B cell (primary cell): ENCODE results near the gene CANT1. TPM values are rescaled to one million over a fixed set of nuclear protein-coding genes. Genes with fewer than 3 reads are reported as not detected.

Experiments
- ATAC-seq: fragments of 200-7000 bp; cut with Tn5 transposase; one replicate; pipeline ENCODE4 v1.10.0; 2021; ENCODE audit warnings: low read depth, mild to moderate bottlenecking, moderate number of reproducible peaks, moderate library complexity
- CTCF ChIA-PET: fragments of 350-600 bp; sonication (Branson Sonifier 250); formaldehyde crosslinking; loops from one replicate; lab custom pipeline; 2021; ENCODE audit warnings: antibody characterized with exemption, inconsistent platforms; lab: Charles Lee
- POLR2A ChIA-PET: fragments of 350-600 bp; sonication (Branson Sonifier 250); formaldehyde crosslinking; loops from one replicate; lab custom pipeline; 2021; ENCODE audit warnings: antibody characterized with exemption; lab: Charles Lee
- DNase-seq: peaks from one replicate; pipeline ENCODE4 v3.0.0; 2013
- H2AFZ ChIP-seq: 2 replicates; pipeline ENCODE4 v1.6.1; 2012; ENCODE audit warnings: mild to moderate bottlenecking, low read depth, low read length; ENCODE audit not compliant: insufficient read depth, poor library complexity, severe bottlenecking
- H3K27ac ChIP-seq, 2 donors: 1 replicate in 1 of 2; 2 replicates in 1 of 2; pipeline ENCODE4 v1.5.1; 2012 to 2013; ENCODE audit warnings: low read length in 2 of 2, mild to moderate bottlenecking in 2 of 2, moderate library complexity in 1 of 2
- H3K27me3 ChIP-seq, 4 experiments: fragments of 200-600 bp in 1 of 4; sonication (generic) in 1 of 4; replicated peaks in 1 of 4; 1 replicate in 2 of 4; 2 replicates in 2 of 4; pipeline versions ENCODE4 v1.6.1 to v1.7.0; 2013 to 2016; ENCODE audit warnings: low read length in 3 of 4, mild to moderate bottlenecking in 2 of 4, mixed read lengths in 1 of 4, moderate library complexity in 1 of 4; ENCODE audit not compliant: insufficient read depth in 4 of 4, control insufficient read depth in 3 of 4; ENCODE audit errors: control extremely low read depth in 1 of 4
- H3K36me3 ChIP-seq, 2 experiments: replicated peaks in 1 of 2; 1 replicate in 1 of 2; 2 replicates in 1 of 2; pipeline versions ENCODE4 v1.6.1 to v1.7.1; 2013; ENCODE audit warnings: low read length in 1 of 2; ENCODE audit not compliant: insufficient read depth in 2 of 2, control insufficient read depth in 1 of 2; ENCODE audit errors: control extremely low read depth in 1 of 2, extremely low read depth in 1 of 2
- H3K4me1 ChIP-seq, 2 donors: fragments of 200-600 bp in 1 of 2; sonication (generic) in 1 of 2; 1 replicate in 1 of 2; 2 replicates in 1 of 2; pipeline versions ENCODE4 v1.5.1 to v1.6.1; 2013 to 2017; ENCODE audit warnings: low read length in 2 of 2; ENCODE audit not compliant: control insufficient read depth in 2 of 2, insufficient read depth in 2 of 2
- H3K4me2 ChIP-seq: replicated peaks from 2 replicates; pipeline ENCODE3; 2012; ENCODE audit warnings: mild to moderate bottlenecking, low read depth, low read length; ENCODE audit not compliant: poor library complexity, severe bottlenecking
- H3K4me3 ChIP-seq, 5 experiments: fragments of 200-600 bp in 1 of 5; sonication (generic) in 1 of 5; 1 replicate in 3 of 5; 2 replicates in 2 of 5; pipeline versions ENCODE4 v1.5.1 to v1.7.0; 2011 to 2016; ENCODE audit warnings: low read length in 4 of 5, mild to moderate bottlenecking in 4 of 5, low read depth in 2 of 5, control low read depth in 1 of 5, moderate library complexity in 1 of 5; ENCODE audit not compliant: insufficient read depth in 1 of 5; ENCODE audit errors: control extremely low read depth in 1 of 5, extremely low read depth in 1 of 5
- H3K79me2 ChIP-seq: fragments of 200-600 bp; sonication (generic); one replicate; pipeline ENCODE4 v1.6.0; 2016; ENCODE audit warnings: low read length; ENCODE audit not compliant: control insufficient read depth, insufficient read depth
- H3K9ac ChIP-seq: fragments of 200-600 bp; sonication (generic); 2 replicates; pipeline ENCODE4 v1.6.1; 2017; ENCODE audit warnings: mild to moderate bottlenecking, low read length, moderate library complexity
- H3K9me3 ChIP-seq, 3 donors: one replicate each; pipeline versions ENCODE4 v1.6.1 to v1.7.1; 2013; ENCODE audit warnings: low read length in 2 of 3; ENCODE audit not compliant: control insufficient read depth in 2 of 3, insufficient read depth in 1 of 3; ENCODE audit errors: control extremely low read depth in 1 of 3
- H4K20me1 ChIP-seq: 2 replicates; pipeline ENCODE4 v1.6.0; 2012; ENCODE audit warnings: mild to moderate bottlenecking, low read length; ENCODE audit not compliant: insufficient read depth, control insufficient read depth, poor library complexity, severe bottlenecking
- H3K27ac Mint-ChIP-seq: one replicate; pipeline ENCODE4 v1.8.0; 2021; ENCODE audit warnings: mixed read lengths
- H3K27me3 Mint-ChIP-seq: one replicate; pipeline ENCODE4 v1.8.0; 2021; ENCODE audit warnings: mixed read lengths
- H3K4me1 Mint-ChIP-seq: one replicate; pipeline ENCODE4 v1.8.0; 2021; ENCODE audit warnings: mixed read lengths
- H3K4me3 Mint-ChIP-seq: one replicate; pipeline ENCODE4 v1.8.0; 2021; ENCODE audit warnings: mixed read lengths
- H3K9me3 Mint-ChIP-seq: one replicate; pipeline ENCODE4 v1.8.0; 2022; ENCODE audit warnings: mixed read lengths; ENCODE audit not compliant: insufficient read depth
- EZH2 ChIP-seq: IDR thresholded peaks from 2 replicates; pipeline ENCODE4 v1.6.1; 2012; ENCODE audit warnings: borderline replicate concordance, low read depth, mild to moderate bottlenecking, moderate library complexity, low read length; ENCODE audit not compliant: insufficient read depth, poor library complexity, severe bottlenecking
- WGBS: methylation state at CpG from one replicate; pipeline ENCODE4 v1.1.5; 2013; ENCODE audit warnings: missing lambda C conversion rate; ENCODE audit not compliant: insufficient coverage; 5-methylcytosine and 5-hydroxymethylcytosine counted together
- intact Hi-C: fragments of 100-400 bp; cut with micrococcal nuclease; formaldehyde crosslinking; loops from one replicate; pipeline ENCODE4 v1.10.0; 2022
- polyA plus RNA-seq: library from polyadenylated mRNA; depleted of rRNA; stranded (reverse); fragments of >200 nt; gene quantifications from 2 replicates; pipeline ENCODE4 v1.2.3, GENCODE V29; 2012
- total RNA-seq, 2 donors: library from RNA; stranded (reverse); fragments of 120-200 nt in 1 of 2; gene quantifications; 1 replicate in 1 of 2; 2 replicates in 1 of 2; pipeline versions ENCODE4 v1.2.3 to v1.2.4, GENCODE V29; 2013 to 2022
- TF ChIP-seq, protein P1 (sequence below): fragments of 200-600 bp; IDR thresholded peaks from one replicate; pipeline ENCODE4 v1.8.0; 2022; ENCODE audit warnings: antibody characterized with exemption, mild to moderate bottlenecking

CANT1 gene
- total and polyA plus RNA-seq, 2 donors (not counting 1 experiment from before 2014, with no cell fraction given), result 17.3 to 44.2 TPM

DNA sequence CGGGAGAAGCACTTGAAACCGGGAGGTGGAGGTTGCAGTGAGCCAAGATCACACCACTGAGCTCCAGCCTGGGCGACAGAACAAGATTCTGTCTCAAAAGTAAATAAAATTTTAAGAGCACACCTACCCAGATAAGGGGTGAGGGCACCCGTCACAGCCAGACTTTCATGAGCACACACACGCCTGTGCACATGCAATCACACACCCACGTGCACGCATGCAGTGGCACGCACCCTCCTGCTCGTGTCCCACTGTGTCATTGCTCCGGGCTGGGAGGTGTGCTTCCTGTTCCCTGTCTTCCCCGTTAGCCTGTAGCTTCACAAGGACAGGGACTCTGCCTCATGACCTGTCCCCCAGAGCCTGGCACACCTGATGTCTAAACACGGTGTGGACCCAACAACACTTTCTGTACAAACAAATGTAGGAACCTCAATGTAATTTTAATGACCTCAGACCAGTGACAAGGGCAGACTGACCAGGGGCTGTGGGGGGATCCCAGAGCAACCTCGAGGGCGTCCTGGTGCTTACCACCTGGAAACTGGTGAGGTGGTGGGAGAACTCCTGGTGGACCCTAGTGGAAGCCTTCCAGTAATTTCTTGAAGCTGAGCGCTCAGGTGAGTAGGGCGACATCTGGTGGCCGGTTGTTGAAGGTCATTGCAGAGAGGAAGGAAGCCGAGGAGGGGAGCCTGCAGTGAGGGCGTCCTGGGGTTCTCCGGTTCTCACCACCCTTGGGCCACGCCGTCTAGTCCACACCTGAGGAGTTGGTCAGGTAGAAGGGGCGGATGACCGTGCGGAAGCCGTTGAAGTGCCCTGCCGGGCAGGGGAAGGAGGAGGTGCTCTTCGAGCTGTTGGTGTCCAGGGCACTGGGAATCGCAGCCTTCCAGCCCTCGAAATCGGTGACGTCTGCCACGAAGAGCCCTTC, 38.5 kb downstream of the CANT1 start:
- peaks cover 3% of the 10 kb centered on the region for H3K27me3 Mint-ChIP-seq
- ChIA-PET POLR2A (interaction anchor here (0.5 to 0.8 kb wide), 3 partner anchors 46 to 152 kb away, joined by 3 to 21 read pairs (median 4); partner anchors contain the start of gene TIMP2), CTCF (interaction anchor here (0.6 to 7.1 kb wide), 20 partner anchors 11 to 525 kb away, joined by 3 to 119 read pairs (median 4); no protein-coding TSS in a partner anchor)
- Histone ChIP-seq H4K20me1 (no peaks in the 10 kb centered on the region), H3K4me3 (no peak overlapping the region), H3K9ac (no peak overlapping the region), H3K79me2 (no peaks in the 10 kb centered on the region), H3K27me3 (no peaks in the 10 kb centered on the region), H3K4me2 (peak overlapping the region; percentile 37), H3K27ac (no peak overlapping the region), H3K9me3 (peaks cover 0 to 3% (median 0%) of the 10 kb centered on the region in 3 donors), H3K36me3 (no peaks in the 10 kb centered on the region), H3K4me1 (peaks cover 3 to 14% of the 10 kb centered on the region in 2 donors), H2AFZ (peak overlapping the region; percentile 34)
- ATAC-seq, result peak; percentile 84
- peaks cover 12% of the 10 kb centered on the region for H3K4me1 Mint-ChIP-seq
- H3K9me3 Mint-ChIP-seq, result no peaks in the 10 kb centered on the region
- peak; percentile 87 for DNase-seq
- TF ChIP-seq, protein P1, sequence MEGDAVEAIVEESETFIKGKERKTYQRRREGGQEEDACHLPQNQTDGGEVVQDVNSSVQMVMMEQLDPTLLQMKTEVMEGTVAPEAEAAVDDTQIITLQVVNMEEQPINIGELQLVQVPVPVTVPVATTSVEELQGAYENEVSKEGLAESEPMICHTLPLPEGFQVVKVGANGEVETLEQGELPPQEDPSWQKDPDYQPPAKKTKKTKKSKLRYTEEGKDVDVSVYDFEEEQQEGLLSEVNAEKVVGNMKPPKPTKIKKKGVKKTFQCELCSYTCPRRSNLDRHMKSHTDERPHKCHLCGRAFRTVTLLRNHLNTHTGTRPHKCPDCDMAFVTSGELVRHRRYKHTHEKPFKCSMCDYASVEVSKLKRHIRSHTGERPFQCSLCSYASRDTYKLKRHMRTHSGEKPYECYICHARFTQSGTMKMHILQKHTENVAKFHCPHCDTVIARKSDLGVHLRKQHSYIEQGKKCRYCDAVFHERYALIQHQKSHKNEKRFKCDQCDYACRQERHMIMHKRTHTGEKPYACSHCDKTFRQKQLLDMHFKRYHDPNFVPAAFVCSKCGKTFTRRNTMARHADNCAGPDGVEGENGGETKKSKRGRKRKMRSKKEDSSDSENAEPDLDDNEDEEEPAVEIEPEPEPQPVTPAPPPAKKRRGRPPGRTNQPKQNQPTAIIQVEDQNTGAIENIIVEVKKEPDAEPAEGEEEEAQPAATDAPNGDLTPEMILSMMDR, result peak; percentile 91
- TF ChIP-seq EZH2, result no peak
- no peak overlapping the region for H3K4me3 Mint-ChIP-seq
- H3K27ac Mint-ChIP-seq, result no peak overlapping the region
- WGBS, result 51% methylated on average over 32 of the region's 33 CpGs
- intact Hi-C loops, result loop anchor here (1.0 kb wide), 1 partner anchor 130 kb away; no protein-coding TSS in a partner anchor

GRCh38 chr17:78969865-78970264, 39.7 kb downstream of the CANT1 start:
- Histone ChIP-seq H4K20me1 (no peaks in the 10 kb centered on the region), H3K4me2 (no peak overlapping the region), H3K27me3 (no peaks in the 10 kb centered on the region), H3K36me3 (no peaks in the 10 kb centered on the region), H3K4me1 (peaks cover 12 to 22% of the 10 kb centered on the region in 2 donors), H3K27ac (no peak overlapping the region), H3K9me3 (peaks cover 0 to 6% (median 0%) of the 10 kb centered on the region in 3 donors), H3K79me2 (no peaks in the 10 kb centered on the region), H2AFZ (no peak overlapping the region), H3K9ac (no peak overlapping the region), H3K4me3 (no peak overlapping the region)
- DNase-seq (no peak), ATAC-seq (no peak)
- Mint-ChIP-seq H3K27ac (no peak overlapping the region), H3K4me1 (peaks cover 23% of the 10 kb centered on the region), H3K4me3 (no peak overlapping the region), H3K27me3 (peaks cover 3% of the 10 kb centered on the region), H3K9me3 (no peaks in the 10 kb centered on the region)
- ChIA-PET CTCF (interaction anchor here (2.2 to 7.1 kb wide), 4 partner anchors 13 to 473 kb away, joined by 6 to 119 read pairs (median 14); no protein-coding TSS in a partner anchor), POLR2A (no interaction called here)
- intact Hi-C loops, result no loop called here
- WGBS, result 62% methylated on average over 8 of the region's 9 CpGs
- TF ChIP-seq EZH2, result no peak
- TF ChIP-seq, protein P1, result no peak
